GM13976 (cell line): Measurements from ENCODE around the gene CUEDC1.
"Not testable (repeated sequence)": the region's sequence is repeated elsewhere in the genome, so short reads cannot be mapped to it uniquely, and the experiment has no call there.

Source experiments
- DNase-seq: peaks from one replicate; pipeline ENCODE4 v3.0.0; 2012; ENCODE audit warnings: low spot score
- CTCF ChIP-seq: IDR thresholded peaks from 2 replicates; pipeline ENCODE4 v1.5.1; 2012; ENCODE audit warnings: borderline replicate concordance, mild to moderate bottlenecking; ENCODE audit not compliant: insufficient read depth; ENCODE audit errors: extremely low read depth, missing control alignments, control extremely low read depth
- in situ Hi-C: fragments of 300-500 bp; cut with MboI; formaldehyde crosslinking; loops from one replicate; pipeline ENCODE4 v1.12.0; 2022; ENCODE audit warnings: low sequenced_read_pairs, mixed read lengths, inconsistent platforms; ENCODE audit not compliant: unreplicated experiment

Gene CUEDC1

GRCh38 chr17:57976594-57976993, 21.4 kb upstream of the CUEDC1 start:
- in situ Hi-C loops: no loop called here

GRCh38 chr17:57975044-57975443, 19.8 kb upstream of the CUEDC1 start:
- no peak for DNase-seq
- no peak for TF ChIP-seq CTCF
- in situ Hi-C loops: no loop called here

More at GRCh38 chr17:57976594-57976993, 21.4 kb upstream of the CUEDC1 start:
- DNase-seq: no peak
- TF ChIP-seq CTCF: no peak

GRCh38 chr17:57974053-57974824, 19.0 kb upstream of the CUEDC1 start:
- DNase-seq, in situ Hi-C loops: not testable (repeated sequence)

- in situ Hi-C loops: no loop called here
- TF ChIP-seq CTCF: no peak
- DNase-seq: no peak
These were observed 16.9 kb upstream of the CUEDC1 start for GRCh38 chr17:57972151-57972550.

- TF ChIP-seq CTCF: no peak
- in situ Hi-C loops: no loop called here
- no peak for DNase-seq
These were observed 16.4 kb upstream of the CUEDC1 start for GRCh38 chr17:57971572-57971971.

GRCh38 chr17:57970710-57971109, 15.5 kb upstream of the CUEDC1 start:
- TF ChIP-seq CTCF: no peak
- no peak for DNase-seq
- in situ Hi-C loops: no loop called here

GRCh38 chr17:57968456-57968855, 13.2 kb upstream of the CUEDC1 start:
- in situ Hi-C loops: no loop called here
- TF ChIP-seq CTCF: no peak
- no peak for DNase-seq
